Stimulated activated CD8-positive, alpha-beta memory T cell treated with anti-CD3 and anti-CD28 coated beads, Interleukin-4, amount 100 ng/mL, for 4 hours (primary cell): ENCODE measurements around the gene SPATA20.

Experiments
- DNase-seq, 2 donors: peaks; one replicate each; pipeline ENCODE4 v3.0.0-alpha.2; 2020; ENCODE audit warnings: low read depth in 2 of 2, low spot score in 1 of 2

Gene SPATA20

GRCh38 chr17:50538549-50539410 is 8.2 kb upstream of the SPATA20 start:
- DNase-seq = no peak

GRCh38 chr17:50539762-50540559 is 7.0 kb upstream of the SPATA20 start:
- DNase-seq = no peak

GRCh38 chr17:50540560-50541401 is 6.2 kb upstream of the SPATA20 start:
- no peak for DNase-seq

GRCh38 chr17:50541402-50541715 is 5.6 kb upstream of the SPATA20 start:
- no peak for DNase-seq

- peak; percentile 60 to 63 for DNase-seq
Observed at GRCh38 chr17:50541716-50542688, 5.0 kb upstream of the SPATA20 start.

- DNase-seq = no peak
Observed at GRCh38 chr17:50542795-50543774, 3.9 kb upstream of the SPATA20 start.

- no peak for DNase-seq
Observed at GRCh38 chr17:50544516-50544915, 2.5 kb upstream of the SPATA20 start.

- no peak for DNase-seq
Observed at GRCh38 chr17:50545311-50545710, 1.7 kb upstream of the SPATA20 start.

GRCh38 chr17:50546701-50547034 is 306 bp upstream of the SPATA20 start:
- DNase-seq = no peak

- DNase-seq = no peak
Observed at GRCh38 chr17:50547736-50548083, 736 bp downstream of the SPATA20 start.

GRCh38 chr17:50548831-50549230 is 1.9 kb downstream of the SPATA20 start:
- no peak for DNase-seq

GRCh38 chr17:50549256-50549941 is 2.4 kb downstream of the SPATA20 start:
- DNase-seq = no peak

GRCh38 chr17:50549969-50550368 is 3.0 kb downstream of the SPATA20 start:
- DNase-seq = no peak

GRCh38 chr17:50550661-50551432 is 3.9 kb downstream of the SPATA20 start:
- no peak for DNase-seq

GRCh38 chr17:50551433-50551815 is 4.5 kb downstream of the SPATA20 start:
- DNase-seq = no peak

- DNase-seq = no peak
Observed at GRCh38 chr17:50551884-50552283, 4.9 kb downstream of the SPATA20 start.

- DNase-seq = no peak
Observed at GRCh38 chr17:50554201-50554600, 7.2 kb downstream of the SPATA20 start.

- no peak for DNase-seq
Observed at GRCh38 chr17:50556803-50557202, 9.8 kb downstream of the SPATA20 start.
